GM21529 (cell line): ENCODE measurements around the gene MAGED4B.
"Not testable (repeated sequence)": the region's sequence is repeated elsewhere in the genome, so short reads cannot be mapped to it uniquely, and the experiment has no call there.

Experiments
- ATAC-seq: cut with Tn5 transposase; IDR thresholded peaks from one replicate; pipeline ENCODE4 v1.9.1; 2021; ENCODE audit not compliant: unreplicated experiment

Gene MAGED4B

GRCh38 chrX:52068666-52069640 lies at the start of gene MAGED4B:
Gene MAGED4B, minus strand, starts transcription at chrX:52069183. Its CDS starts 1,011 bp downstream, at chrX:52068172.
- not testable (repeated sequence) for ATAC-seq

GRCh38 chrX:52118262-52118661 lies 49.3 kb upstream of the MAGED4B start:
- ATAC-seq, result no peak

- ATAC-seq, result no peak
Measured at GRCh38 chrX:52082578-52082977, 13.6 kb upstream of the MAGED4B start.

DNA sequence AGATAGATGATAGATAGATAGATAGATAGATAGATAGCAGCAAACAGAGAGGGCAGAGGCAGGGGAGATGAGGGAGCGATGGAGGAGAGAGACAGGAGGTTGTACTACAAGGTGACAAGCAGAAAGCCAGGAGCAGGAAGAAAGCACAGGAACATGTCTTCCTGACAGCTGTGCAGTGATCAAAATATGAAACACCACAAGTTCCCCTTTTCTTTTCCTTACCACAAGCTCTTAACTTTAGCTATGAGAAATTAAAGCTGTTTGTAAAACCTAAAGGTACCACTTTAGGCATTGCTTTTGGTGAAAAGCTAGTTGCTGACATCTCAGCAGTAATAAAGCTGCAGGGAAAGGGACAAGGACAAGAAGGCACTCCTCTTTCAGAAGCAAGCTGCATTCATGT lies 9.1 kb upstream of the MAGED4B start:
- ATAC-seq, result no peak

- ATAC-seq, result not testable (repeated sequence)
Measured at GRCh38 chrX:52042288-52042687, 26.7 kb downstream of the MAGED4B start.

- no peak for ATAC-seq
Measured at GRCh38 chrX:52034211-52034610, 34.8 kb downstream of the MAGED4B start.

DNA sequence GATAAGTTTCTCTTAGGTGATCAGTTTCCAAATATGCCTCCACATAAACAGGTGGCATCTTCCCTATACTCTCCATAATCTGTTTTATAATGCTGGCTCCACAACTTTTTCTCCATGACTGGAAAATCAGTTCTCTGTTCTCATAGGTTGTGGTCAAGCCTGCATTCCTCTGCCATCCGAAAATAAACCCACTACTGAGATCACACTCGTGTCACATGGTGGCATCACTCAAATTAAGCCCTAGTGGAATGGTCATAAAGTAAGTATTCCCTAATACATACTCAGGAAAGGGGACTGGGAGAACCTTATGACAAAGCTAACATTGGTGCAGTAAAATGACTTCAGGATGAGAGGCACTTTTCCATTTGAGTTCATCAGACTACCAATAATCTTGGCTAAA lies 37.6 kb downstream of the MAGED4B start:
- no peak for ATAC-seq

GRCh38 chrX:52015794-52016193 lies 53.2 kb downstream of the MAGED4B start:
- ATAC-seq, result no peak
